NB4 (cell line): ENCODE data around the gene C12orf42.

ENCODE experiments used
- CTCF ChIP-seq: IDR thresholded peaks from one replicate; pipeline ENCODE4 v1.5.1; 2012; ENCODE audit warnings: low read depth, low read length
- POLR2A ChIP-seq: IDR thresholded peaks from 2 replicates; pipeline ENCODE4 v1.6.1; 2011; ENCODE audit warnings: mild to moderate bottlenecking; ENCODE audit not compliant: insufficient read length; ENCODE audit errors: extremely low read depth

- TF ChIP-seq POLR2A = no peak
- TF ChIP-seq CTCF = no peak
Measured at GRCh38 chr12:103468837-103469236, 26.9 kb downstream of the C12orf42 start.
